HL-60/S4 treated with phorbol 12-myristate 13-acetate at 8.2 ng/mL for 4 days and 3 days (cell line): ENCODE measurements around the gene TSPAN11.
"Not testable (repeated sequence)": the region's sequence is repeated elsewhere in the genome, so short reads cannot be mapped to it uniquely, and the experiment has no call there.

Source experiments
- in situ Hi-C: fragments of 300-500 bp; cut with MboI; formaldehyde crosslinking; loops from 2 replicates; pipeline ENCODE4 v1.15.0; 2022; ENCODE audit warnings: low sequenced_read_pairs

TSPAN11 gene

GRCh38 chr12:31000751-31001150 is 74.2 kb downstream of the TSPAN11 start:
- in situ Hi-C loops, result no loop called here

- in situ Hi-C loops, result no loop called here
These were observed 75.2 kb downstream of the TSPAN11 start for GRCh38 chr12:31001581-31002360.

GRCh38 chr12:31002361-31002725 is 75.8 kb downstream of the TSPAN11 start:
- in situ Hi-C loops, result no loop called here

- in situ Hi-C loops, result no loop called here
These were observed 76.5 kb downstream of the TSPAN11 start for GRCh38 chr12:31002999-31003398.

- in situ Hi-C loops, result no loop called here
These were observed 77.5 kb downstream of the TSPAN11 start for GRCh38 chr12:31003861-31004640.

GRCh38 chr12:31004666-31005065 is 78.1 kb downstream of the TSPAN11 start:
- in situ Hi-C loops, result no loop called here

GRCh38 chr12:31005256-31005943 is 78.9 kb downstream of the TSPAN11 start:
- in situ Hi-C loops, result no loop called here

- in situ Hi-C loops, result no loop called here
These were observed 79.4 kb downstream of the TSPAN11 start for GRCh38 chr12:31005944-31006361.

- in situ Hi-C loops, result no loop called here
These were observed 80.0 kb downstream of the TSPAN11 start for GRCh38 chr12:31006416-31007152.

- in situ Hi-C loops, result no loop called here
These were observed 80.6 kb downstream of the TSPAN11 start for GRCh38 chr12:31007153-31007495.

- in situ Hi-C loops, result no loop called here
These were observed 81.2 kb downstream of the TSPAN11 start for GRCh38 chr12:31007636-31008175.

GRCh38 chr12:31008241-31008761 is 81.8 kb downstream of the TSPAN11 start:
- in situ Hi-C loops, result no loop called here

GRCh38 chr12:31008961-31009840 is 82.7 kb downstream of the TSPAN11 start:
- in situ Hi-C loops, result no loop called here

- in situ Hi-C loops, result no loop called here
These were observed 83.4 kb downstream of the TSPAN11 start for GRCh38 chr12:31009976-31010375.

- in situ Hi-C loops, result no loop called here
These were observed 84.8 kb downstream of the TSPAN11 start for GRCh38 chr12:31011336-31011735.

GRCh38 chr12:31011746-31012566 is 85.4 kb downstream of the TSPAN11 start:
- in situ Hi-C loops, result no loop called here

GRCh38 chr12:31012567-31012891 is 86.0 kb downstream of the TSPAN11 start:
- in situ Hi-C loops, result not testable (repeated sequence)

GRCh38 chr12:31015215-31015614 is 88.7 kb downstream of the TSPAN11 start:
- in situ Hi-C loops, result no loop called here

- in situ Hi-C loops, result no loop called here
These were observed 89.5 kb downstream of the TSPAN11 start for GRCh38 chr12:31016057-31016456.
